ENCODE data around the gene ACVRL1. TPM values are rescaled to one million over a fixed set of nuclear protein-coding genes. Genes with fewer than 3 reads are reported as not detected.

The ACVRL1 gene
- total RNA-seq, 4 donors from 2014 or later = 77.4 to 133 (median 118) TPM

GRCh38 chr12:51910691-51911090 is 3.4 kb downstream of the ACVRL1 start:
- ATAC-seq = no peak

GRCh38 chr12:51911307-51911706 is 4.0 kb downstream of the ACVRL1 start:
- no peak for ATAC-seq
- H3K27me3 ChIP-seq = peaks cover 72% of the 10 kb centered on the region
- WGBS, 2 donors (ENCODE audit: low coverage in 1 of 2) = 55 to 80% methylated on average over 1 to 4 of the region's 6 CpGs
- no peak for TF ChIP-seq POLR2A (IDR thresholded peaks at IDR 0.05)
- no peak for TF ChIP-seq CTCF (IDR thresholded peaks at IDR 0.05)
- no peak for TF ChIP-seq POLR2AphosphoS5 (IDR thresholded peaks at IDR 0.05)
- no peak for TF ChIP-seq EP300 (IDR thresholded peaks at IDR 0.05)
- peaks cover 0 to 17% of the 10 kb centered on the region in 2 donors for H3K36me3 ChIP-seq
- H3K9me3 ChIP-seq = no peaks in the 10 kb centered on the region
- peak overlapping the region in 3 of 4 donors; percentile 53 to 93 (median 88) for H3K27ac ChIP-seq
- H3K4me3 ChIP-seq = no peak overlapping the region
- peaks cover 0 to 76% (median 42%) of the 10 kb centered on the region in 3 donors for H3K4me1 ChIP-seq

More at GRCh38 chr12:51910691-51911090, 3.4 kb downstream of the ACVRL1 start:
- Histone ChIP-seq H3K27ac (peak overlapping the region in 3 of 4 donors; percentile 53 to 93 (median 88)), H3K9me3 (no peaks in the 10 kb centered on the region), H3K4me1 (peaks cover 0 to 82% (median 46%) of the 10 kb centered on the region in 3 donors), H3K36me3 (peaks cover 0 to 11% of the 10 kb centered on the region in 2 donors), H3K4me3 (peak overlapping the region in 1 of 2 donors; percentile 16), H3K27me3 (peaks cover 78% of the 10 kb centered on the region)
- TF ChIP-seq EP300 (IDR thresholded peaks at IDR 0.05) = no peak
- no peak for TF ChIP-seq CTCF (IDR thresholded peaks at IDR 0.05)
- TF ChIP-seq POLR2AphosphoS5 (IDR thresholded peaks at IDR 0.05) = no peak
- no peak for TF ChIP-seq POLR2A (IDR thresholded peaks at IDR 0.05)
- WGBS, 2 donors (ENCODE audit: low coverage in 1 of 2) = no CpG with 5 or more reads among the region's 3 CpGs

- peaks cover 64% of the 10 kb centered on the region for H3K27me3 ChIP-seq
- H3K27ac ChIP-seq = peak overlapping the region in 3 of 4 donors; percentile 53 to 93 (median 88)
- H3K9me3 ChIP-seq = no peaks in the 10 kb centered on the region
- TF ChIP-seq CTCF (IDR thresholded peaks at IDR 0.05) = no peak
- no peak for TF ChIP-seq EP300 (IDR thresholded peaks at IDR 0.05)
- TF ChIP-seq POLR2AphosphoS5 (IDR thresholded peaks at IDR 0.05) = no peak
- no peak for TF ChIP-seq POLR2A (IDR thresholded peaks at IDR 0.05)
- ATAC-seq = peak; percentile 65
- peaks cover 0 to 18% of the 10 kb centered on the region in 2 donors for H3K36me3 ChIP-seq
- 50 to 80% methylated on average over 1 to 8 of the region's 8 CpGs for WGBS, 2 donors (ENCODE audit: low coverage in 1 of 2)
- peak overlapping the region in 1 of 2 donors; percentile 22 for H3K4me3 ChIP-seq
- H3K4me1 ChIP-seq = peaks cover 0 to 69% (median 37%) of the 10 kb centered on the region in 3 donors
Observed at GRCh38 chr12:51911788-51912711, 4.7 kb downstream of the ACVRL1 start.

- 44 to 76% methylated on average over 4 to 11 of the region's 30 CpGs for WGBS, 2 donors (ENCODE audit: low coverage in 1 of 2)
- no peak for ATAC-seq
- H3K4me3 ChIP-seq = peak overlapping the region in 1 of 2 donors; percentile 22
- H3K9me3 ChIP-seq = no peaks in the 10 kb centered on the region
- peak overlapping the region in 3 of 4 donors; percentile 53 to 93 (median 88) for H3K27ac ChIP-seq
- no peak for TF ChIP-seq POLR2AphosphoS5 (IDR thresholded peaks at IDR 0.05)
- TF ChIP-seq EP300 (IDR thresholded peaks at IDR 0.05) = no peak
- TF ChIP-seq POLR2A (IDR thresholded peaks at IDR 0.05) = no peak
- TF ChIP-seq CTCF (IDR thresholded peaks at IDR 0.05) = no peak
- H3K27me3 ChIP-seq = peaks cover 51% of the 10 kb centered on the region
- H3K4me1 ChIP-seq = peaks cover 0 to 70% (median 38%) of the 10 kb centered on the region in 3 donors
- peaks cover 0 to 24% of the 10 kb centered on the region in 2 donors for H3K36me3 ChIP-seq
Observed at GRCh38 chr12:51913071-51914033, 6.0 kb downstream of the ACVRL1 start.
